Kidney epithelial cell (primary cell): ENCODE data around the gene PAPPA2. TPM values are rescaled to one million over a fixed set of nuclear protein-coding genes. Genes with fewer than 3 reads are reported as not detected.

Experiments used
- DNase-seq: peaks from one replicate; pipeline ENCODE4 v3.0.0-alpha.2; 2010; ENCODE audit warnings: low read depth
- H3K27me3 ChIP-seq: 2 replicates; pipeline ENCODE4 v1.6.0; 2011; ENCODE audit warnings: low read length; ENCODE audit not compliant: control insufficient read depth, insufficient read depth
- H3K36me3 ChIP-seq: 2 replicates; pipeline ENCODE4 v1.5.1; 2011; ENCODE audit warnings: low read length; ENCODE audit not compliant: control insufficient read depth, insufficient read depth
- H3K4me3 ChIP-seq: 2 replicates; pipeline ENCODE4 v1.5.1; 2011; ENCODE audit warnings: low read depth, mild to moderate bottlenecking, control low read depth, low read length
- total RNA-seq: library from RNA; depleted of rRNA; stranded (reverse); fragments of >200 nt; gene quantifications from 2 replicates; pipeline ENCODE4 v1.2.3, GENCODE V29; 2015
- TF ChIP-seq, protein P1 (sequence below): IDR thresholded peaks from 2 replicates; pipeline ENCODE4 v1.5.1; 2011; ENCODE audit warnings: mild to moderate bottlenecking, moderate library complexity, low read length, control low read depth, inconsistent platforms; ENCODE audit not compliant: insufficient read depth, poor library complexity, severe bottlenecking

The PAPPA2 gene
- total RNA-seq, 1 donor from 2014 or later, result 6.9 TPM

DNA sequence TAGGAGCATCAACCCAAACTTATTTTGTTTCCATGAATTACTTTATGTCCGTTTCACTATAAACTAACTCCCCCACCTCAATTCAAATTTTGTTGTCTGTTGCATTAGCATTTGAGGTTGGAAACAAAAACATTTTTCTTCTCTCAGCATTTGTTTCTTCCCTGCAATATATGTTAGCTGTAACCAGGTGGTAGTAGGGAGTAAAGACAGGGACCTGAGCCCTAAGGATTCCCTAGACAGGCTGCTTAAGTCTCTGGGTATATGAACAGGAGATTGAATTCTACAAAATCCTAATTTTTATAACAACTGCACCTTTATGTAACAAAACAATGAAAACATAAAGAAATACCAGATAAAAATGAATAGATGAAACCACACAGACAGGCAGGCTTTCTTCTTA is 242.6 kb downstream of the PAPPA2 start:
- TF ChIP-seq, protein P1, sequence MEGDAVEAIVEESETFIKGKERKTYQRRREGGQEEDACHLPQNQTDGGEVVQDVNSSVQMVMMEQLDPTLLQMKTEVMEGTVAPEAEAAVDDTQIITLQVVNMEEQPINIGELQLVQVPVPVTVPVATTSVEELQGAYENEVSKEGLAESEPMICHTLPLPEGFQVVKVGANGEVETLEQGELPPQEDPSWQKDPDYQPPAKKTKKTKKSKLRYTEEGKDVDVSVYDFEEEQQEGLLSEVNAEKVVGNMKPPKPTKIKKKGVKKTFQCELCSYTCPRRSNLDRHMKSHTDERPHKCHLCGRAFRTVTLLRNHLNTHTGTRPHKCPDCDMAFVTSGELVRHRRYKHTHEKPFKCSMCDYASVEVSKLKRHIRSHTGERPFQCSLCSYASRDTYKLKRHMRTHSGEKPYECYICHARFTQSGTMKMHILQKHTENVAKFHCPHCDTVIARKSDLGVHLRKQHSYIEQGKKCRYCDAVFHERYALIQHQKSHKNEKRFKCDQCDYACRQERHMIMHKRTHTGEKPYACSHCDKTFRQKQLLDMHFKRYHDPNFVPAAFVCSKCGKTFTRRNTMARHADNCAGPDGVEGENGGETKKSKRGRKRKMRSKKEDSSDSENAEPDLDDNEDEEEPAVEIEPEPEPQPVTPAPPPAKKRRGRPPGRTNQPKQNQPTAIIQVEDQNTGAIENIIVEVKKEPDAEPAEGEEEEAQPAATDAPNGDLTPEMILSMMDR, result no peak
- Histone ChIP-seq H3K4me3 (no peak overlapping the region), H3K27me3 (no peaks in the 10 kb centered on the region), H3K36me3 (no peaks in the 10 kb centered on the region)
- DNase-seq, result no peak

- no peak for DNase-seq
- TF ChIP-seq, protein P1, result no peak
- no peaks in the 10 kb centered on the region for H3K36me3 ChIP-seq
- no peak overlapping the region for H3K4me3 ChIP-seq
- H3K27me3 ChIP-seq, result no peaks in the 10 kb centered on the region
Observed at GRCh38 chr1:176717066-176717750, 254.2 kb downstream of the PAPPA2 start.

DNA sequence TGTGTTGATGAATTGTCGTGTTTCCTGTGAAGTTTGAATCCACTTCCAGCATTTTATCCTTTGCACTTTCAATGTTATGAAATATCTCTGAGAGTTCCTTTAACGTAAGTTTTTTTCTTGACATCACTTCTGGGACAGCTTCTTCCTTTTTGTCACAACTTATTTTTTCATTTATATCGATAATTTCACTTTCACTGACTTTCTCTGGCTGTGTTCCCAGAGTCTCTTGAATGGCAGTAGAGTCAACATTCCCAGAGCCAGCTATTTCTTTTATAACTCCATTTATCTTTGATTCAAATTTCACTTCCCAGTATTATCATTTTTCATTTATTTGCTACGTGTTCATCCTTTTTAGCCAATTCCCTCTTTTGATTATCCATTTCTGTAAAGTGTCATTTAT is 256.5 kb downstream of the PAPPA2 start:
- TF ChIP-seq, protein P1, result no peak
- Histone ChIP-seq H3K27me3 (no peaks in the 10 kb centered on the region), H3K4me3 (no peak overlapping the region), H3K36me3 (no peaks in the 10 kb centered on the region)
- no peak for DNase-seq

DNA sequence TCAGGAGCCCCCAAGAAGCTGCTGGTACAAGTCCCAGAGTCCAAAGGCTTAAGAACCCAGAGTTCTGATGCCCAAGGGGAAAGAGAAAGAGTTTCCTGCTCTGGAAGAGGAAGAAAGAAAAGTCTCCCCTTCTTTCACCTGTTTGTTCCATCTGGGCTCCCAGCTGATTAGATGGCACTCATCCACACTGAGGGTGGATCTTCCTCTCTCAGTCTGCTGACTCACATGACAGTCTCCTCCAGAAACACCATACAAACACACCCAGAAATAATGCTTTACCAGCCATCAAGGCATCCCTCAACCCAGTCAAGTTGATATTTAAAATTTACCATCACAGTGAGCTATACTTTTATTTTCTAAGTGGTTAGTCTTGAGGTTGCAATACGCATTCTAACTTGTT is 257.9 kb downstream of the PAPPA2 start:
- TF ChIP-seq, protein P1, result no peak
- H3K36me3 ChIP-seq, result no peaks in the 10 kb centered on the region

DNA sequence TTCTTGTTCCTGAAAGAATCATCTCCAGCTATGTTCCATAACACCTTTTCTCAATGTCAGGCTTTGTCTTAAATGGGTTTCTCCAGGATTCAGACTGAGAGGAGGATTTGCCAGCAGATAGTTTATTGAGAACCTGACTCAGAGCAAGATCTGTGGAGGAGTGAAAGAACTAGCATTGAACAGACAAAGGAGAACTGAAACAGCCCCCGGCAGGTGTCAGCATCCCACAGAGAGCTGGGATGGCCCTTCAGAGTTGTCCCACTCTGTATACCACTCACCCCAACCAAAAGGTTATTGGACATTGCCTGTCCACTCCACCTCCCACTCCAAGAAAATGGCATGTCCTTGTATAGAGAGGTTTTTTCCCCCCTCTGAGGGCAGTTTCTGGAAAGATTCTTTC is 270.7 kb downstream of the PAPPA2 start:
- DNase-seq, result no peak
- Histone ChIP-seq H3K4me3 (no peak overlapping the region), H3K27me3 (no peaks in the 10 kb centered on the region), H3K36me3 (no peaks in the 10 kb centered on the region)
- TF ChIP-seq, protein P1, result no peak

More for the DNA sequence above, 257.9 kb downstream of the PAPPA2 start:
- no peak for DNase-seq
- Histone ChIP-seq H3K4me3 (no peak overlapping the region), H3K27me3 (no peaks in the 10 kb centered on the region)

- no peak for DNase-seq
- Histone ChIP-seq H3K27me3 (no peaks in the 10 kb centered on the region), H3K4me3 (no peak overlapping the region), H3K36me3 (no peaks in the 10 kb centered on the region)
- TF ChIP-seq, protein P1, result no peak
Observed at GRCh38 chr1:176735201-176735600, 272.2 kb downstream of the PAPPA2 start.
